SK-N-SH treated with all-trans-retinoic acid at 6 μM for 48 hours (cell line): ENCODE measurements around the gene RASGRP3.

ENCODE experiments used
- ARNTL ChIP-seq: fragments of 450-650 bp; formaldehyde crosslinking; IDR thresholded peaks from 2 replicates; pipeline ENCODE4 v1.5.0; 2020; ENCODE audit warnings: low read depth, mild to moderate bottlenecking, moderate library complexity, borderline replicate concordance
- BACH2 ChIP-seq: fragments of 250-450 bp; sonication (Bioruptor Pico); IDR thresholded peaks from 2 replicates; pipeline ENCODE4 v1.9.0; 2021; ENCODE audit warnings: mild to moderate bottlenecking, borderline replicate concordance
- ISL1 ChIP-seq: fragments of 250-450 bp; sonication (Bioruptor Pico); IDR thresholded peaks from 2 replicates; pipeline ENCODE4 v2.1.2; 2022; ENCODE audit warnings: mild to moderate bottlenecking, moderate library complexity
- OSR1 ChIP-seq: fragments of 250-450 bp; sonication (Bioruptor Pico); IDR thresholded peaks from 2 replicates; pipeline ENCODE4 v1.8.0; 2022; ENCODE audit warnings: moderate library complexity, mild to moderate bottlenecking, inconsistent platforms
- PPARA ChIP-seq: fragments of 250-450 bp; sonication (Bioruptor Pico); IDR thresholded peaks from 2 replicates; pipeline ENCODE4 v1.5.0; 2020; ENCODE audit warnings: mild to moderate bottlenecking, borderline replicate concordance
- RARB ChIP-seq: fragments of 250-450 bp; sonication (Bioruptor Pico); IDR thresholded peaks from 2 replicates; pipeline ENCODE4 v1.8.0; 2021; ENCODE audit warnings: mild to moderate bottlenecking, moderate library complexity
- ZC3H10 ChIP-seq: fragments of 250-450 bp; sonication (Bioruptor Pico); IDR thresholded peaks from 2 replicates; pipeline ENCODE4 v1.5.1; 2021; ENCODE audit warnings: mild to moderate bottlenecking, moderate library complexity
- ZFP3 ChIP-seq: fragments of 250-450 bp; sonication (Bioruptor Pico); IDR thresholded peaks from 2 replicates; pipeline ENCODE4 v1.5.0; 2020; ENCODE audit warnings: mild to moderate bottlenecking, moderate library complexity
- ZFP30 ChIP-seq: fragments of 450-650 bp; formaldehyde crosslinking; IDR thresholded peaks from 2 replicates; pipeline ENCODE4 v1.5.0; 2022; ENCODE audit warnings: mild to moderate bottlenecking, moderate library complexity
- ZNF70 ChIP-seq: fragments of 450-650 bp; formaldehyde crosslinking; IDR thresholded peaks from 2 replicates; pipeline ENCODE4 v1.5.0; 2020; ENCODE audit warnings: mild to moderate bottlenecking, moderate library complexity
- ZNF8 ChIP-seq: fragments of 450-650 bp; formaldehyde crosslinking; IDR thresholded peaks from 2 replicates; pipeline ENCODE4 v1.5.0; 2020; ENCODE audit warnings: mild to moderate bottlenecking, moderate library complexity
- TF ChIP-seq, protein P1 (sequence below): fragments of 250-450 bp; sonication (Bioruptor Pico); IDR thresholded peaks from 2 replicates; pipeline ENCODE4 v1.8.0; 2021; ENCODE audit warnings: low read depth, mild to moderate bottlenecking, moderate library complexity, borderline replicate concordance
- TF ChIP-seq, protein P2 (sequence below): fragments of 250-450 bp; sonication (Bioruptor Pico); IDR thresholded peaks from 2 replicates; pipeline ENCODE4 v1.5.1; 2020; ENCODE audit warnings: low read depth, mild to moderate bottlenecking, moderate library complexity
- TF ChIP-seq, protein P3 (sequence below): fragments of 250-450 bp; sonication (Bioruptor Pico); IDR thresholded peaks from 2 replicates; pipeline ENCODE4 v1.8.0; 2020; ENCODE audit warnings: mild to moderate bottlenecking, moderate library complexity, borderline replicate concordance

DNA sequence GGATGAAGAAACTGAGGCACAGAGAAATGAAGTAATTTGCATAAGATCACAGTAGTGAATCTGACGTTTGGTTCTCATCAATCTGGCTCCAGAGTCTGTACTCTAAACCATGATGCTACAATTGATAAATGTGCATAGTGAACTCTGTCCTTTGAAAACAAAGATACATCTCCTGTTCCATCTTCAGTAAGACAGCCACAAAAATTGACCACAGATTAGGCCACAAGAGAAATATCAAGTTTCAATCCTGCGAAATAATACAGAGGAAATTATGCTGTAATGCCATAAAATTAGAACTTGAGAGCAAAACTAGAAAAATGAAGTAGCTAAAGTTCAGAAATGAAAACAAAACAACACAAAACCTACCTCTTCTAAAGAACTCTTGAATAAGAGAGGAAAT is 94.2 kb downstream of the RASGRP3 start:
- TF ChIP-seq OSR1 (no peak), ARNTL (CRISPR knock-in tag) (no peak), ZFP3 (CRISPR knock-in tag) (no peak), RARB (no peak), ISL1 (CRISPR knock-in tag) (no peak), ZNF8 (CRISPR knock-in tag) (no peak), PPARA (CRISPR knock-in tag) (no peak), ZC3H10 (CRISPR knock-in tag) (no peak), BACH2 (CRISPR knock-in tag) (no peak), ZFP30 (CRISPR knock-in tag) (no peak), ZNF70 (CRISPR knock-in tag) (no peak)
- TF ChIP-seq, protein P1, sequence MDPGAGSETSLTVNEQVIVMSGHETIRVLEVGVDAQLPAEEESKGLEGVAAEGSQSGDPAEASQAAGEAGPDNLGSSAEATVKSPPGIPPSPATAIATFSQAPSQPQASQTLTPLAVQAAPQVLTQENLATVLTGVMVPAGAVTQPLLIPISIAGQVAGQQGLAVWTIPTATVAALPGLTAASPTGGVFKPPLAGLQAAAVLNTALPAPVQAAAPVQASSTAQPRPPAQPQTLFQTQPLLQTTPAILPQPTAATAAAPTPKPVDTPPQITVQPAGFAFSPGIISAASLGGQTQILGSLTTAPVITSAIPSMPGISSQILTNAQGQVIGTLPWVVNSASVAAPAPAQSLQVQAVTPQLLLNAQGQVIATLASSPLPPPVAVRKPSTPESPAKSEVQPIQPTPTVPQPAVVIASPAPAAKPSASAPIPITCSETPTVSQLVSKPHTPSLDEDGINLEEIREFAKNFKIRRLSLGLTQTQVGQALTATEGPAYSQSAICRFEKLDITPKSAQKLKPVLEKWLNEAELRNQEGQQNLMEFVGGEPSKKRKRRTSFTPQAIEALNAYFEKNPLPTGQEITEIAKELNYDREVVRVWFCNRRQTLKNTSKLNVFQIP (CRISPR knock-in tag) = no peak
- TF ChIP-seq, protein P2, sequence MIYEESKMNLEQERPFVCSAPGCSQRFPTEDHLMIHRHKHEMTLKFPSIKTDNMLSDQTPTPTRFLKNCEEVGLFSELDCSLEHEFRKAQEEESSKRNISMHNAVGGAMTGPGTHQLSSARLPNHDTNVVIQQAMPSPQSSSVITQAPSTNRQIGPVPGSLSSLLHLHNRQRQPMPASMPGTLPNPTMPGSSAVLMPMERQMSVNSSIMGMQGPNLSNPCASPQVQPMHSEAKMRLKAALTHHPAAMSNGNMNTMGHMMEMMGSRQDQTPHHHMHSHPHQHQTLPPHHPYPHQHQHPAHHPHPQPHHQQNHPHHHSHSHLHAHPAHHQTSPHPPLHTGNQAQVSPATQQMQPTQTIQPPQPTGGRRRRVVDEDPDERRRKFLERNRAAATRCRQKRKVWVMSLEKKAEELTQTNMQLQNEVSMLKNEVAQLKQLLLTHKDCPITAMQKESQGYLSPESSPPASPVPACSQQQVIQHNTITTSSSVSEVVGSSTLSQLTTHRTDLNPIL = no peak
- TF ChIP-seq, protein P3, sequence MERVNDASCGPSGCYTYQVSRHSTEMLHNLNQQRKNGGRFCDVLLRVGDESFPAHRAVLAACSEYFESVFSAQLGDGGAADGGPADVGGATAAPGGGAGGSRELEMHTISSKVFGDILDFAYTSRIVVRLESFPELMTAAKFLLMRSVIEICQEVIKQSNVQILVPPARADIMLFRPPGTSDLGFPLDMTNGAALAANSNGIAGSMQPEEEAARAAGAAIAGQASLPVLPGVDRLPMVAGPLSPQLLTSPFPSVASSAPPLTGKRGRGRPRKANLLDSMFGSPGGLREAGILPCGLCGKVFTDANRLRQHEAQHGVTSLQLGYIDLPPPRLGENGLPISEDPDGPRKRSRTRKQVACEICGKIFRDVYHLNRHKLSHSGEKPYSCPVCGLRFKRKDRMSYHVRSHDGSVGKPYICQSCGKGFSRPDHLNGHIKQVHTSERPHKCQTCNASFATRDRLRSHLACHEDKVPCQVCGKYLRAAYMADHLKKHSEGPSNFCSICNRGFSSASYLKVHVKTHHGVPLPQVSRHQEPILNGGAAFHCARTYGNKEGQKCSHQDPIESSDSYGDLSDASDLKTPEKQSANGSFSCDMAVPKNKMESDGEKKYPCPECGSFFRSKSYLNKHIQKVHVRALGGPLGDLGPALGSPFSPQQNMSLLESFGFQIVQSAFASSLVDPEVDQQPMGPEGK (CRISPR knock-in tag) = no peak
